ENCODE results near the gene TBC1D21. TPM values are rescaled to one million over a fixed set of nuclear protein-coding genes. Genes with fewer than 3 reads are reported as not detected.

TBC1D21 gene
- polyA plus RNA-seq, 1 donor from 2014 or later = not detected

DNA sequence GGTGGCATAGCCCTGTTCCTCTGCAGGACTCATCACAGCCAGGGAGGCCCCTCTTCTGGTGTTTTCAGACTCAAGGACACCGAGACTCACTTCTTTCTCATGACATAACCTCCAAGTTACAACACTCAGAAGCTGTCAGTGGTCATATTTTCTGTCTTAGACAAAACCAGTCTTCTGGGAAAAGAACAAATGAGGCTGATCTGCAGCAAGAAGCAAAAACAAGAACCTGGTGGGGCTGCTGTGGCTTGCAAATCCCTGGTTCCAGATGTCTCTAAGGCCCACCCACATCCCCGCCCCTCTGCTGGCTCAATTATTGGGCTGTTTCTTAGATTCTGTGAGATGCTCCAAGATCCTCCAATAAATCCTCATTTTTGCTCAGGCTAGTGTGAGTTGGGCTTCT is 36.3 kb downstream of the TBC1D21 start:
- no peaks in the 10 kb centered on the region for H3F3A ChIP-seq (ENCODE audit: insufficient read depth, low read length, poor library complexity, severe bottlenecking)
- no peaks in the 10 kb centered on the region for H3K27me3 ChIP-seq (ENCODE audit: insufficient read depth, low read depth, low read length)
- no peak for TF ChIP-seq SMC3 (conservative IDR thresholded peaks at IDR 0.05; ENCODE audit: poor library complexity)
- TF ChIP-seq REST (IDR thresholded peaks at IDR 0.05; ENCODE audit: borderline replicate concordance) = no peak
- TF ChIP-seq TAF1 (IDR thresholded peaks at IDR 0.05; ENCODE audit: low read depth) = no peak
- no peak for TF ChIP-seq EP300 (conservative IDR thresholded peaks at IDR 0.05; ENCODE audit: poor library complexity, severe bottlenecking)
- TF ChIP-seq, protein P1, sequence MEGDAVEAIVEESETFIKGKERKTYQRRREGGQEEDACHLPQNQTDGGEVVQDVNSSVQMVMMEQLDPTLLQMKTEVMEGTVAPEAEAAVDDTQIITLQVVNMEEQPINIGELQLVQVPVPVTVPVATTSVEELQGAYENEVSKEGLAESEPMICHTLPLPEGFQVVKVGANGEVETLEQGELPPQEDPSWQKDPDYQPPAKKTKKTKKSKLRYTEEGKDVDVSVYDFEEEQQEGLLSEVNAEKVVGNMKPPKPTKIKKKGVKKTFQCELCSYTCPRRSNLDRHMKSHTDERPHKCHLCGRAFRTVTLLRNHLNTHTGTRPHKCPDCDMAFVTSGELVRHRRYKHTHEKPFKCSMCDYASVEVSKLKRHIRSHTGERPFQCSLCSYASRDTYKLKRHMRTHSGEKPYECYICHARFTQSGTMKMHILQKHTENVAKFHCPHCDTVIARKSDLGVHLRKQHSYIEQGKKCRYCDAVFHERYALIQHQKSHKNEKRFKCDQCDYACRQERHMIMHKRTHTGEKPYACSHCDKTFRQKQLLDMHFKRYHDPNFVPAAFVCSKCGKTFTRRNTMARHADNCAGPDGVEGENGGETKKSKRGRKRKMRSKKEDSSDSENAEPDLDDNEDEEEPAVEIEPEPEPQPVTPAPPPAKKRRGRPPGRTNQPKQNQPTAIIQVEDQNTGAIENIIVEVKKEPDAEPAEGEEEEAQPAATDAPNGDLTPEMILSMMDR (IDR thresholded peaks at IDR 0.05; ENCODE audit: poor library complexity, severe bottlenecking) = no peak
- no peak for TF ChIP-seq EZH2 (IDR thresholded peaks at IDR 0.05; ENCODE audit: borderline replicate concordance, insufficient read depth, low read length, poor library complexity, severe bottlenecking)
- no peak for TF ChIP-seq RAD21 (conservative IDR thresholded peaks at IDR 0.05)
- TF ChIP-seq MXI1 (conservative IDR thresholded peaks at IDR 0.05; ENCODE audit: poor library complexity, severe bottlenecking) = no peak
- no peak for TF ChIP-seq POLR2AphosphoS5 (IDR thresholded peaks at IDR 0.05)
- H3K27ac ChIP-seq (ENCODE audit: low read length) = no peak overlapping the region
- no peak overlapping the region for H3K4me2 ChIP-seq (ENCODE audit: low read length)
- no peaks in the 10 kb centered on the region for H3K79me2 ChIP-seq (replicated peaks; ENCODE audit: insufficient read depth, low read length)
- no peaks in the 10 kb centered on the region for H3K9me3 ChIP-seq (ENCODE audit: low read length)
- H3K4me3 ChIP-seq (ENCODE audit: low read length) = no peak overlapping the region
- H3K36me3 ChIP-seq (ENCODE audit: insufficient read depth, low read length) = no peaks in the 10 kb centered on the region
- H2AFZ ChIP-seq (ENCODE audit: low read depth, low read length) = no peak overlapping the region
- no peaks in the 10 kb centered on the region for H4K20me1 ChIP-seq (ENCODE audit: insufficient read depth)
- no peak overlapping the region for H3K9ac ChIP-seq (ENCODE audit: low read length)
- H3K9me2 ChIP-seq (ENCODE audit: insufficient read depth, low read length) = no peaks in the 10 kb centered on the region

GRCh38 chr15:73910522-73911303 is 37.3 kb downstream of the TBC1D21 start:
- TF ChIP-seq SMC3 (conservative IDR thresholded peaks at IDR 0.05; ENCODE audit: poor library complexity) (no peak), TAF1 (IDR thresholded peaks at IDR 0.05; ENCODE audit: low read depth) (no peak), RAD21 (conservative IDR thresholded peaks at IDR 0.05) (no peak), EP300 (conservative IDR thresholded peaks at IDR 0.05; ENCODE audit: poor library complexity, severe bottlenecking) (no peak), REST (IDR thresholded peaks at IDR 0.05; ENCODE audit: borderline replicate concordance) (no peak), EZH2 (IDR thresholded peaks at IDR 0.05; ENCODE audit: borderline replicate concordance, insufficient read depth, low read length, poor library complexity, severe bottlenecking) (no peak), MXI1 (conservative IDR thresholded peaks at IDR 0.05; ENCODE audit: poor library complexity, severe bottlenecking) (no peak), POLR2AphosphoS5 (IDR thresholded peaks at IDR 0.05) (no peak)
- TF ChIP-seq, protein P1 (IDR thresholded peaks at IDR 0.05; ENCODE audit: poor library complexity, severe bottlenecking) = no peak
- Histone ChIP-seq H3K9me2 (ENCODE audit: insufficient read depth, low read length) (no peaks in the 10 kb centered on the region), H3K27me3 (ENCODE audit: insufficient read depth, low read depth, low read length) (no peaks in the 10 kb centered on the region), H3K9ac (ENCODE audit: low read length) (no peak overlapping the region), H3K9me3 (ENCODE audit: low read length) (no peaks in the 10 kb centered on the region), H3K4me3 (ENCODE audit: low read length) (no peak overlapping the region), H4K20me1 (ENCODE audit: insufficient read depth) (no peaks in the 10 kb centered on the region), H3K27ac (ENCODE audit: low read length) (no peak overlapping the region), H3K36me3 (ENCODE audit: insufficient read depth, low read length) (no peaks in the 10 kb centered on the region), H3K79me2 (replicated peaks; ENCODE audit: insufficient read depth, low read length) (no peaks in the 10 kb centered on the region), H2AFZ (ENCODE audit: low read depth, low read length) (no peak overlapping the region), H3F3A (ENCODE audit: insufficient read depth, low read length, poor library complexity, severe bottlenecking) (no peaks in the 10 kb centered on the region), H3K4me2 (ENCODE audit: low read length) (no peak overlapping the region)

Data from neural cell (in vitro differentiated cells).